Neural progenitor cell (in vitro differentiated cells): ENCODE data around the gene CNIH2. TPM values are rescaled to one million over a fixed set of nuclear protein-coding genes. Genes with fewer than 3 reads are reported as not detected.

Experiments used
- DNase-seq: peaks from one replicate; pipeline ENCODE4 v3.0.0-alpha.2; 2016; ENCODE audit warnings: low spot score
- H2AFZ ChIP-seq: fragments of 200-600 bp; sonication (generic); replicated peaks from 2 replicates; pipeline ENCODE4 v1.6.1; 2016; ENCODE audit warnings: antibody characterized with exemption
- H3F3A ChIP-seq: fragments of 200-600 bp; sonication (generic); 2 replicates; pipeline ENCODE4 v1.6.1; 2016; ENCODE audit warnings: antibody characterized with exemption, low read depth
- H3K27ac ChIP-seq: fragments of 200-600 bp; sonication (generic); 2 replicates; pipeline ENCODE4 v1.5.1; 2016; ENCODE audit warnings: mild to moderate bottlenecking
- H3K27me3 ChIP-seq: fragments of 200-600 bp; sonication (generic); 2 replicates; pipeline ENCODE4 v1.6.1; 2016; ENCODE audit warnings: mild to moderate bottlenecking, moderate library complexity
- H3K36me3 ChIP-seq: fragments of 200-600 bp; sonication (generic); 2 replicates; pipeline ENCODE4 v1.5.1; 2016
- H3K4me1 ChIP-seq: fragments of 200-600 bp; sonication (generic); 2 replicates; pipeline ENCODE4 v1.6.1; 2016; ENCODE audit warnings: mixed run types
- H3K4me2 ChIP-seq: fragments of 200-600 bp; sonication (generic); 2 replicates; pipeline ENCODE4 v1.6.1; 2016
- H3K4me3 ChIP-seq: fragments of 200-600 bp; sonication (generic); 2 replicates; pipeline ENCODE4 v1.5.1; 2016
- H3K79me2 ChIP-seq: fragments of 200-600 bp; sonication (generic); 2 replicates; pipeline ENCODE4 v1.6.1; 2016; ENCODE audit warnings: low read depth
- H3K9ac ChIP-seq: fragments of 200-600 bp; sonication (generic); 2 replicates; pipeline ENCODE4 v1.6.1; 2016
- H3K9me3 ChIP-seq: fragments of 200-600 bp; sonication (generic); 2 replicates; pipeline ENCODE4 v1.5.1; 2016; ENCODE audit warnings: low read depth
- H4K20me1 ChIP-seq: fragments of 200-600 bp; sonication (generic); 2 replicates; pipeline ENCODE4 v1.6.1; 2016; ENCODE audit warnings: low read depth
- H3K27ac Mint-ChIP-seq: 3 replicates; pipeline ENCODE4 v1.8.0; 2021; ENCODE audit warnings: mixed read lengths
- H3K27me3 Mint-ChIP-seq: 2 replicates; pipeline ENCODE4 v1.8.0; 2022; ENCODE audit warnings: low read depth, mild to moderate bottlenecking, inconsistent platforms, moderate library complexity, mixed read lengths; ENCODE audit not compliant: insufficient read depth
- H3K36me3 Mint-ChIP-seq: 3 replicates; pipeline ENCODE4 v1.8.0; 2021; ENCODE audit warnings: mixed read lengths
- H3K4me1 Mint-ChIP-seq: 3 replicates; pipeline ENCODE4 v1.8.0; 2021; ENCODE audit warnings: mixed read lengths
- H3K4me3 Mint-ChIP-seq: 3 replicates; pipeline ENCODE4 v1.8.0; 2021; ENCODE audit warnings: mild to moderate bottlenecking, moderate library complexity, mixed read lengths
- H3K9me3 Mint-ChIP-seq: 3 replicates; pipeline ENCODE4 v1.8.0; 2020; ENCODE audit warnings: mixed read lengths
- EZH2 ChIP-seq: fragments of 200-600 bp; sonication (generic); IDR thresholded peaks from 2 replicates; pipeline ENCODE4 v1.6.1; 2017; ENCODE audit warnings: antibody characterized with exemption, mild to moderate bottlenecking, moderate library complexity
- EZH2phosphoT487 ChIP-seq: fragments of 200-600 bp; sonication (generic); IDR thresholded peaks from 2 replicates; pipeline ENCODE4 v1.6.1; 2017; ENCODE audit warnings: antibody characterized with exemption
- total RNA-seq: library from RNA; depleted of rRNA; stranded (reverse); fragments of >200 nt; gene quantifications from 2 replicates; pipeline ENCODE4 v1.2.3, GENCODE V29; 2015; ENCODE audit warnings: low replicate concordance
- TF ChIP-seq, protein P1 (sequence below): fragments of 200-600 bp; sonication (generic); IDR thresholded peaks from 2 replicates; pipeline ENCODE4 v1.5.1; 2017; ENCODE audit warnings: antibody characterized with exemption, mild to moderate bottlenecking

Gene CNIH2
- total RNA-seq, 1 donor from 2014 or later: 5.7 TPM

DNA sequence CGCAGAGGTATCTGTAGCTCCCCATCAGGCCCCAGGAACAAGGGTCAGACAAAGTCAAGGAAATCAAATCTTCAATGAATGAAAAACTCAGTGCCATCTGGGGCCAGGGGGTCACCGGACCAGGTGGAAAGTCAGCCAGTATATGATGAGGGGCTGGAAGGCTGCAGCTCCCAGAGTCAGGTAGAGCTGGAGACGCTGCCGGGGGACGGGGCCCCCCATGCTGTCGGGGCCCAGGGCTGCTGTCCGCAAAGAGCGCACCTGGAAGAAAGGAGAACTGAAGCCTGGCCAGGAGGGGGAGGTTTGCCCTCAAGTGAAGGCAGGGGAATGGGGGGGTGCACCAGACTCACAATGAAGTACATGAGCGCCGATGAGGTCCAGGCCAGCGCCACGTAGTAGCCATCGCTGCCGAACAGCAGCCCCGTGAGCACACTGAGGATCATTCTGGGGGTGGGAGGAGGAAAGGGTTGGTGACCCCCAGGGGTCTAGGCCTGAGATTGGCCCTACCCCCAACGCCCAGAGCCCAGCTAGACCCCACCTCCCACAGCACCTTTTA, 6.6 kb downstream of the CNIH2 start:
- H3K9ac ChIP-seq: no peak overlapping the region
- no peak overlapping the region for H3K4me2 ChIP-seq
- H4K20me1 ChIP-seq: peaks cover 48% of the 10 kb centered on the region
- no peaks in the 10 kb centered on the region for H3K9me3 ChIP-seq
- H3K9me3 Mint-ChIP-seq: no peaks in the 10 kb centered on the region
- TF ChIP-seq EZH2phosphoT487: no peak
- TF ChIP-seq EZH2: no peak
- TF ChIP-seq, protein P1, sequence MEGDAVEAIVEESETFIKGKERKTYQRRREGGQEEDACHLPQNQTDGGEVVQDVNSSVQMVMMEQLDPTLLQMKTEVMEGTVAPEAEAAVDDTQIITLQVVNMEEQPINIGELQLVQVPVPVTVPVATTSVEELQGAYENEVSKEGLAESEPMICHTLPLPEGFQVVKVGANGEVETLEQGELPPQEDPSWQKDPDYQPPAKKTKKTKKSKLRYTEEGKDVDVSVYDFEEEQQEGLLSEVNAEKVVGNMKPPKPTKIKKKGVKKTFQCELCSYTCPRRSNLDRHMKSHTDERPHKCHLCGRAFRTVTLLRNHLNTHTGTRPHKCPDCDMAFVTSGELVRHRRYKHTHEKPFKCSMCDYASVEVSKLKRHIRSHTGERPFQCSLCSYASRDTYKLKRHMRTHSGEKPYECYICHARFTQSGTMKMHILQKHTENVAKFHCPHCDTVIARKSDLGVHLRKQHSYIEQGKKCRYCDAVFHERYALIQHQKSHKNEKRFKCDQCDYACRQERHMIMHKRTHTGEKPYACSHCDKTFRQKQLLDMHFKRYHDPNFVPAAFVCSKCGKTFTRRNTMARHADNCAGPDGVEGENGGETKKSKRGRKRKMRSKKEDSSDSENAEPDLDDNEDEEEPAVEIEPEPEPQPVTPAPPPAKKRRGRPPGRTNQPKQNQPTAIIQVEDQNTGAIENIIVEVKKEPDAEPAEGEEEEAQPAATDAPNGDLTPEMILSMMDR: no peak
- peaks cover 15% of the 10 kb centered on the region for H3K4me1 ChIP-seq
- H3K79me2 ChIP-seq: peaks cover 8% of the 10 kb centered on the region
- peaks cover 27% of the 10 kb centered on the region for H3F3A ChIP-seq
- H3K4me3 ChIP-seq: no peak overlapping the region
- DNase-seq: no peak
- no peak overlapping the region for H3K27ac Mint-ChIP-seq
- H3K36me3 ChIP-seq: no peaks in the 10 kb centered on the region
- H3K27me3 ChIP-seq: peaks cover under 1% of the 10 kb centered on the region
- peaks cover 52% of the 10 kb centered on the region for H3K4me1 Mint-ChIP-seq
- peak overlapping the region; percentile 50 for H3K4me3 Mint-ChIP-seq
- peaks cover 8% of the 10 kb centered on the region for H3K27me3 Mint-ChIP-seq
- H3K36me3 Mint-ChIP-seq: no peaks in the 10 kb centered on the region
- no peak overlapping the region for H2AFZ ChIP-seq
- no peak overlapping the region for H3K27ac ChIP-seq

DNA sequence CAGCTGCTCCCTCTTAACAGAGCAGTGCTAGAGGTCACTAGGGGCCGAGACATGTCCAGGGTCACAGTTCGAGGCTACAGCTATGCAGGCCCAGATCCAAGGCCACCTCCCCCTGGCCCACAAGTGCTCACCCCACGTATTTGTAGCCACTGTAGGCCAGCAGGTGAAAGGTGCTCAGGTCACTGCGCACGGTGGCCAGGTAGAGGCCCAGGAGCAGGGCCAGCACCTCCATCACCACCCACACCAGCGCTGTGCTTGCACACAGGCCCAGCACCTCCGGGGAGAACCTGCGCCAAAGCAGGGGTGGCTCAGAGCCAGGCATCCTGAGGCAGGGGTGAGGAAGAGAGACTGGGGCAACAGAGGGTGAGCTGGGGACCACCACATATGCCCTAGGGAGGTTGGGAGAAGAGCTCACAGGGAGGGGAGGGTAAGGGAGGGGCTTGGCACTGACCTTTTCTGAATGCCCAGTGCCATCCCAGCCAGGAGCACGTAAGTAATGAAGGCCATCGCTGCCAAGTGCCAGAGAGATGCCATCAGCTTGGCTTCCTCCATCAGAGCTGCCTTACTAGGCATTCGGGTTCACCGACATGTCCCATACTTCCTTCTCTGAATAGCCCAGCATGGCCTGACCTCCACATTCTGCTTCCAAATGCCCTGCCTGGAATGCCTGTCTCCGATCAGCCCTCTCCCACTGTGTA, 7.4 kb downstream of the CNIH2 start:
- H3K27ac Mint-ChIP-seq: no peak overlapping the region
- no peak overlapping the region for H2AFZ ChIP-seq

DNA sequence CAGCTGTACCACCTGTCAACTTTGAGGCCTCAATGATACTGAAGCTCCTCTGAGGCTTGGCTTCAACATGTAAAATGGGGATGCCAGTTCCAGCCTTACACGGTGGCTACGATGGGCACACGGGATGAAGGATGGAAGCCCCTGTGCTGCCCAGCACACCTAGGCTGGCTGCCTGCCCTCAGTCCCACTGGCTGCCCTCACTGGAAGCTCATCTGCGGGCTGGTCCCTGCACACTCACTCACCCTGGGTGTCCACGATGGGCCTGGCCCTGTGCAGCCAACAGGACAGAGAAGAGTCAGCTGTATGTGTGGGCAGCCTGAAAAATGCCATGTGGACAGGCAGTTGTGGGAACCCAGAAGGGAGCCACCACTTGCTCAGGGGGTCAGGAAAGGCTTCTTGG, 8.7 kb downstream of the CNIH2 start:
- Histone ChIP-seq H4K20me1 (peaks cover 47% of the 10 kb centered on the region), H3K27ac (no peak overlapping the region), H3K36me3 (no peaks in the 10 kb centered on the region), H2AFZ (no peak overlapping the region), H3K79me2 (peaks cover 8% of the 10 kb centered on the region), H3K4me2 (no peak overlapping the region), H3K9me3 (no peaks in the 10 kb centered on the region), H3K9ac (no peak overlapping the region), H3K27me3 (peaks cover 21% of the 10 kb centered on the region), H3K4me3 (no peak overlapping the region), H3F3A (peaks cover 28% of the 10 kb centered on the region), H3K4me1 (peaks cover 12% of the 10 kb centered on the region)
- Mint-ChIP-seq H3K36me3 (no peaks in the 10 kb centered on the region), H3K4me1 (peaks cover 45% of the 10 kb centered on the region), H3K9me3 (no peaks in the 10 kb centered on the region), H3K4me3 (peak overlapping the region; percentile 70), H3K27me3 (peaks cover 25% of the 10 kb centered on the region), H3K27ac (no peak overlapping the region)
- DNase-seq: no peak
- no peak for TF ChIP-seq EZH2phosphoT487
- TF ChIP-seq EZH2: no peak
- TF ChIP-seq, protein P1: no peak

More for the DNA sequence above, 7.4 kb downstream of the CNIH2 start:
- H3K27me3 Mint-ChIP-seq: peaks cover 15% of the 10 kb centered on the region
- Histone ChIP-seq H4K20me1 (peaks cover 48% of the 10 kb centered on the region), H3K9me3 (no peaks in the 10 kb centered on the region), H3F3A (peaks cover 35% of the 10 kb centered on the region), H3K27ac (no peak overlapping the region), H3K4me1 (peaks cover 14% of the 10 kb centered on the region), H3K27me3 (peaks cover 8% of the 10 kb centered on the region), H3K4me3 (no peak overlapping the region), H3K9ac (no peak overlapping the region), H3K79me2 (peaks cover 8% of the 10 kb centered on the region), H3K36me3 (no peaks in the 10 kb centered on the region), H3K4me2 (no peak overlapping the region)
- H3K4me3 Mint-ChIP-seq: no peak overlapping the region
- H3K9me3 Mint-ChIP-seq: no peaks in the 10 kb centered on the region
- H3K36me3 Mint-ChIP-seq: no peaks in the 10 kb centered on the region
- H3K4me1 Mint-ChIP-seq: peaks cover 52% of the 10 kb centered on the region
- DNase-seq: no peak
- no peak for TF ChIP-seq EZH2
- TF ChIP-seq, protein P1: no peak
- no peak for TF ChIP-seq EZH2phosphoT487
